Right lobe of liver (tissue), 6 donors: Measurements from ENCODE around the gene CDKL5. TPM values are rescaled to one million over a fixed set of nuclear protein-coding genes. Genes with fewer than 3 reads are reported as not detected.

ENCODE experiments used
- ATAC-seq, 4 donors: fragments of 200-7000 bp; cut with Tn5 transposase; one replicate each; pipeline ENCODE4 v1.9.1; 2020; ENCODE audit warnings: mild to moderate bottlenecking in 4 of 4, moderate library complexity in 4 of 4
- DNase-seq, 3 donors: peaks; one replicate each; pipeline ENCODE4 v3.0.0-alpha.2; 2020
- H3K27ac ChIP-seq, 3 donors: fragments of 200-600 bp; one replicate each; pipeline ENCODE4 v1.8.0; 2022
- H3K27me3 ChIP-seq, 2 donors: fragments of 200-600 bp; one replicate each; pipeline ENCODE4 v1.8.0; 2022
- H3K36me3 ChIP-seq, 4 donors: fragments of 200-600 bp; sonication (generic) in 1 of 4; one replicate each; pipeline versions ENCODE4 v1.5.1 to v1.8.0; 2017 to 2022; ENCODE audit warnings: control low read depth in 1 of 4
- H3K4me1 ChIP-seq, 4 donors: fragments of 200-600 bp; sonication (generic) in 1 of 4; one replicate each; pipeline versions ENCODE4 v1.5.1 to v1.8.0; 2017 to 2022; ENCODE audit warnings: control low read depth in 1 of 4
- H3K4me3 ChIP-seq, 3 donors: fragments of 200-600 bp; one replicate each; pipeline ENCODE4 v1.8.0; 2022
- H3K9me3 ChIP-seq, 4 donors: fragments of 200-600 bp; sonication (generic) in 1 of 4; one replicate each; pipeline versions ENCODE4 v1.5.1 to v1.8.0; 2017 to 2022; ENCODE audit warnings: control low read depth in 1 of 4
- CTCF ChIP-seq, 4 donors: fragments of 200-600 bp in 3 of 4; fragments of 450-650 bp in 1 of 4; IDR thresholded peaks; one replicate each; pipeline versions ENCODE4 v1.5.1 to v1.8.0; 2016 to 2022; ENCODE audit warnings: antibody characterized with exemption in 4 of 4, mild to moderate bottlenecking in 2 of 4
- POLR2A ChIP-seq: fragments of 450-650 bp; IDR thresholded peaks from one replicate; pipeline ENCODE4 v1.6.1; 2017; ENCODE audit warnings: antibody characterized with exemption, mild to moderate bottlenecking
- WGBS: methylation state at CpG from one replicate; pipeline ENCODE4 v1.1.6; 2018; ENCODE audit warnings: low coverage, low lambda C conversion rate; ENCODE audit not compliant: insufficient coverage; ENCODE audit errors: missing lambda C conversion rate; 5-methylcytosine and 5-hydroxymethylcytosine counted together
- intact Hi-C, 2 donors: fragments of 100-400 bp; cut with DNase I; formaldehyde crosslinking; loops; one replicate each; pipeline versions ENCODE4 v1.11.2 to v1.14.1; 2022
- total RNA-seq, 6 experiments: library from RNA; depleted of rRNA in 2 of 6; stranded (reverse); fragments of >200 nt in 2 of 6; fragmentation: NEBNext Ultra II Directional in 3 of 6; extraction: Animal tissue kit (Norgen Biotek cat#: 25700) in 3 of 6; gene quantifications; one replicate each; pipeline versions ENCODE4 v1.1.0 to v1.2.4, GENCODE V29; 2016 to 2023
- donor health status: DM: no; HTN: yes; CAD: no.
- donor health status: DM: no; HTN: no; CAD: no.
- donor health status: DM: no; HTN: no; CAD: no.
- donor health status: DM: no; HTN: yes; CAD: no.
- donor health status: DM: no; HTN: yes; CAD: no.

The CDKL5 gene
- total RNA-seq, 6 experiments from 2014 or later = 1.7 to 3.1 (median 2.4) TPM

- peak in 2 of 4 donors; percentile 23 to 40 for ATAC-seq
- 20% methylated on average over 1 of the region's 1 CpG for WGBS
- Histone ChIP-seq H3K9me3 (no peaks in the 10 kb centered on the region), H3K27me3 (no peaks in the 10 kb centered on the region), H3K36me3 (no peaks in the 10 kb centered on the region), H3K4me1 (peaks cover 0 to 3% (median 0%) of the 10 kb centered on the region in 4 donors), H3K27ac (no peak overlapping the region), H3K4me3 (no peak overlapping the region)
- TF ChIP-seq POLR2A = no peak
- TF ChIP-seq CTCF (IDR thresholded peaks at IDR 0.05) = no peak
- intact Hi-C loops = no loop called here
- no peak for DNase-seq
Measured at GRCh38 chrX:18461431-18461830, 36.0 kb downstream of the CDKL5 start.

- Histone ChIP-seq H3K9me3 (no peaks in the 10 kb centered on the region), H3K4me1 (peaks cover 0 to 3% (median 0%) of the 10 kb centered on the region in 4 donors), H3K36me3 (no peaks in the 10 kb centered on the region), H3K4me3 (no peak overlapping the region), H3K27me3 (no peaks in the 10 kb centered on the region), H3K27ac (no peak overlapping the region)
- ATAC-seq (peak; percentile 42 to 66 (median 57)), DNase-seq (no peak)
- intact Hi-C loops = no loop called here
- TF ChIP-seq CTCF (IDR thresholded peaks at IDR 0.05) (no peak), POLR2A (no peak)
Measured at GRCh38 chrX:18464499-18464898, 39.1 kb downstream of the CDKL5 start.

- intact Hi-C loops = no loop called here
- DNase-seq (no peak), ATAC-seq (no peak)
- H3K9me3 ChIP-seq = no peaks in the 10 kb centered on the region
- TF ChIP-seq CTCF (IDR thresholded peaks at IDR 0.05) (no peak), POLR2A (no peak)
- no peak overlapping the region for H3K27ac ChIP-seq
- no peaks in the 10 kb centered on the region for H3K27me3 ChIP-seq
- WGBS = 47% methylated on average over 4 of the region's 4 CpGs
- H3K36me3 ChIP-seq = no peaks in the 10 kb centered on the region
- H3K4me3 ChIP-seq = no peak overlapping the region
- H3K4me1 ChIP-seq = peaks cover 0 to 3% (median 0%) of the 10 kb centered on the region in 4 donors
Measured at GRCh38 chrX:18465051-18465450, 39.6 kb downstream of the CDKL5 start.

GRCh38 chrX:18468599-18468998 is 43.2 kb downstream of the CDKL5 start:
- 66% methylated on average over 4 of the region's 4 CpGs for WGBS
- intact Hi-C loops = no loop called here
- Histone ChIP-seq H3K9me3 (no peaks in the 10 kb centered on the region), H3K27me3 (no peaks in the 10 kb centered on the region), H3K4me1 (peaks cover 0 to 3% (median 0%) of the 10 kb centered on the region in 4 donors), H3K36me3 (no peaks in the 10 kb centered on the region), H3K4me3 (no peak overlapping the region), H3K27ac (no peak overlapping the region)
- TF ChIP-seq POLR2A (no peak), CTCF (IDR thresholded peaks at IDR 0.05) (no peak)
- DNase-seq (no peak), ATAC-seq (no peak)

GRCh38 chrX:18471296-18471695 is 45.9 kb downstream of the CDKL5 start:
- ATAC-seq = no peak
- TF ChIP-seq CTCF (IDR thresholded peaks at IDR 0.05) (no peak), POLR2A (no peak)
- Histone ChIP-seq H3K27me3 (no peaks in the 10 kb centered on the region), H3K4me1 (no peaks in the 10 kb centered on the region), H3K36me3 (no peaks in the 10 kb centered on the region), H3K27ac (no peak overlapping the region), H3K4me3 (no peak overlapping the region), H3K9me3 (no peaks in the 10 kb centered on the region)
- WGBS = 73% methylated on average over 2 of the region's 2 CpGs
- intact Hi-C loops = no loop called here
- DNase-seq = no peak
